HG03159 (cell line): Measurements from ENCODE around the gene F7.

Experiments used
- ATAC-seq: cut with Tn5 transposase; IDR thresholded peaks from one replicate; pipeline ENCODE4 v1.9.1; 2021; ENCODE audit warnings: mild to moderate bottlenecking, moderate library complexity; ENCODE audit not compliant: unreplicated experiment

The F7 gene

DNA sequence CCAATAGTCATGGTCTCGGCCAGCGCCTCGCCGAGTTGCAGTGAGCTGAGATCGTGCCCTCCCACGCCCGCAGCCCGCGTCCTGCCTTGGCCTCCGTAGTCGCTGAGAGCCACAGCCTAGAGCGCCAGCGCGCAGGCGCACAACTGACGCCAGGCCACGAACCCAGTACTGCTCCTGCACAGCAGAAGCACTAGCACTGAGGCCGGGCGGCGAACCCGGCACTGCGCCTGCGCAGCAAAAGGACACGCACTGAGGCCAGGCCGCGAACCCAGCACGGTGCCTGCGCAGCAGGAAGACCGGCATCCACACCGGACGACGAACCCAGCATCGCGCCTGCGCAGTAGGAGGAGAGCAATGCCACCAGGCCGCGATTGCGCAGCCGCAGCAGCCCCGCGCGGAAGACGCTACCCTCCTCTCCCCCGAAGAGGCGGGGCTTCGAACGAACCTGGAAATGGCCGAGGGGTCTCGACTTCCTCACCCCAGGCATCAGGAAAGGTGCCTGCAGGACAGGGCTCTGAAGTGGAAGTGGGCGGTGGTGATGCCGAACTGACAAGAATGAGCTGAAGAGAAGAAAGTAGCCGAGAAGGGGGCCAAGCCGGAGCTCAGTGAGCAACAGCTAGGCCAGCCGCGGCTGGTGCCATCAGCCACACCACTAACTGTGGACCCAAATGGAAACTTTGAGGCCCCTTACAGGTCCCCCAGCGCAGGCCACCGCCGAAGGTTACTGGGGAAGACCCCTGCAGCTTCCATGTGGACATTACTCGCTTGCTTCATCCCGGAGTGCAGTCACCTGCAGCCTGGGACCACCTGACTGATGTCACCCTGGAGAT lies 24.5 kb downstream of the F7 start:
- ATAC-seq: no peak

DNA sequence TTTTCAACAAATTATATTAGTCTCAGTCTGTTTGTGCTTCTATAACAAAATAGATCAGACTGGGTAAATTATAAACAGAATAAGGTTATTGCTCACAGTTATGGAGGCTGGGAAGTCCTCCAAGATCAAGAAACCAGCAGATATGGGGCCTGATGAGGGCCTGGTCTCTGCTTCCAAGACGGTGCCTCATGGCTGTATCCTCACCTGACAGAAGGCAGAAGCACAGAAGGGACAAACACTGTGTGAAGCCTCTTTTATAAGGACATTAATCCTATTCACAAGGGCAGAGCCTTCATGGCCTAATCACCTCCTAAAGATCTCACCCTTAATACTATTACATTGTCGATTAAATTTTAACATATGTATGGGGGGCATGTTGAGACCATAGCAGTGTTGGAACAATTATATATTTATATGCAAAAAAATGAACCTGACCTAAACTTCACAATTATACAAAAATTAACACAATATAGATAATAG lies 29.7 kb downstream of the F7 start:
- ATAC-seq: no peak

- no peak for ATAC-seq
Measured at GRCh38 chr13:113137691-113138298, 32.2 kb downstream of the F7 start.

- ATAC-seq: no peak
Measured at GRCh38 chr13:113138792-113139551, 33.4 kb downstream of the F7 start.

- ATAC-seq: no peak
Measured at GRCh38 chr13:113139577-113139976, 34.0 kb downstream of the F7 start.

- ATAC-seq: no peak
Measured at GRCh38 chr13:113140677-113141600, 35.3 kb downstream of the F7 start.

DNA sequence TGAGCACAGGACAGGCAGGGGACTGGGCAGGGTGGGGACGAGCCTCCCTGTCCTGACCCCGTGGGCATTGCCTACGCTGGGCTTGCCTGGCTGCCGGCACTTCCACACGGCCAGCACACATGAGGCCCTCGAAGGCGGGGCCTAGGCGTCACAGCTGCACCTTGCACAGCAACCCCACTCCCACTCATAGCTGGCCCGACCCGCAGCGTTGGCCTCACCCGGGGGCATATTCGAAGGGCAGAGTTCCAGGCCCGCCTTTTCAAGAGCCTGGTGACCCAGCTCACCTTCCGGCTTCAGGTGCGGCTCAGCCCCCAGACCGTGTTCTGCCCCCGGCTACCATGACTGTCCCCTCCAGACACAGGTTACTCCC lies 36.0 kb downstream of the F7 start:
- no peak for ATAC-seq

- no peak for ATAC-seq
Measured at GRCh38 chr13:113142876-113143275, 37.3 kb downstream of the F7 start.

DNA sequence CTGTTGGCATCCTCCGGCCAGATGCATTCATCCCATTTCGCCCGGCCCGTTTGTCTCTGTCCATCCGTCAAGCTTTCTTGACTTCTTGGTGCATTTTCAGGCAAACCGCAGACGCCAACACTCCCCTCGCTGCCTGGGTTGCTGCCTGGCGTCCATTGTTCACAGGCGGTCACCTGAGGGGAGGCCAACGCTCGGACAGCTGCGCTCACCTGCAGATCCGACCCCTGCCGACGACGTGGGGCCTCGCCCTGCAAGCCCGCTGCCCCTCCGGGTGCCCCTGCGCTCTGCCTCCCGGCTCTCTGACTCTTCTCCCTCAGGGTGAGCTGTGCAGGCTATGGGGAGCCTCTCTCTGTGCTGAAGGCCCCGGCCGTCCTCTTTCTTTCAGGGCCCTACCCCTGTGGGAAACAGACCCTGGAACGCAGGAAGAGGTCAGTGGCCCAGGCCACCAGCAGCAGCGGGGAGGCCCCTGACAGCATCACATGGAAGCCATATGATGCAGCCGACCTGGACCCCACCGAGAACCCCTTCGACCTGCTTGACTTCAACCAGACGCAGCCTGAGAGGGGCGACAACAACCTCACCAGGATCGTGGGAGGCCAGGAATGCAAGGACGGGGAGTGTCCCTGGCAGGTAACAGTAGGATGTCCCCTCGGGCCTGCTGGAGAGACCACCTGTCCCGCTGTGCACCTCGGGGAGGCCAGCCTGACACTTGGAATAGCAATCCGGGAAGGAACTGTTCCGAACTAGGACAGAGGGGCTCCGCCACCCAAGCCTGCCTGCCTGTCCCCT lies 38.1 kb downstream of the F7 start:
- no peak for ATAC-seq

GRCh38 chr13:113144255-113144629 lies 38.7 kb downstream of the F7 start:
- ATAC-seq: no peak

- no peak for ATAC-seq
Measured at GRCh38 chr13:113145496-113145895, 39.9 kb downstream of the F7 start.

DNA sequence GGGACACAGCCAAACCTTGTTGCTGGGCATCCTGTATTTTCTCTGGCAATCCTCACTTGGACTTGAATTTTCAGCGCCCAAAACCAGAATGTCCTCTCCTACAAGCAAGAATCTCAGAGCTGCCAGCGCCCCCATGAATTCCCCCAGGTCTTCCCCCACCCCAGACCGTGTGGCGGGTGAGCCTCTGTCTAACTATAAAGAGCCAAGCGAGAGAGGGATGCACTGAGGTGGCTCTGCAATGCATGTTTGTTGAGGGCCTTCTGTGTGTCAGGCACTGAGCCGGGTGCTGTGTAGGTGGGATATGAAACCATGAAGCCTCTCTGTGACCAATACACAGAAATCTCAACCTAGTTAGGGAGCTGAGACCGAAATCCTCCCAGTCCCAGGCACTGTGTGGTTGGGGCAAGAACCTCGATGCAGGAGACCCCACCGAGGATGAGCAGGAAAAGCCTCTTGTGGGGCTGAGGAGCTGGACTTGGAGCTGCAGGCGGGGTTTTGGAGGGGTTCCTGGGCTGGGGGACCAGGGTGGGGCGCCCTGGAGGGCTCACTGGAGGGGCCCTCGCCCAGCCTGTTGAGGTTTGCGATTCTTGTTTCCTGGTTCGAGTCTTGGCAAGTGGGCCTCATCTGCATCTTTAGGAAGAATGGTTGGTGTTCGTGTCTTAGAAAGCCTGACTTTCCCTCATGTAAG lies 40.5 kb downstream of the F7 start:
- ATAC-seq: no peak

- no peak for ATAC-seq
Measured at GRCh38 chr13:113146750-113147149, 41.2 kb downstream of the F7 start.

- no peak for ATAC-seq
Measured at GRCh38 chr13:113147206-113147605, 41.6 kb downstream of the F7 start.

- ATAC-seq: no peak
Measured at GRCh38 chr13:113148407-113148806, 42.8 kb downstream of the F7 start.

GRCh38 chr13:113148940-113149503 lies 43.4 kb downstream of the F7 start:
- no peak for ATAC-seq

GRCh38 chr13:113149711-113150549 lies 44.3 kb downstream of the F7 start:
- no peak for ATAC-seq
